Measurements from ENCODE around the gene PRKAA2. TPM values are rescaled to one million over a fixed set of nuclear protein-coding genes. Genes with fewer than 3 reads are reported as not detected.

The PRKAA2 gene
- total RNA-seq, 1 experiment from 2014 or later, result 11.1 TPM

- TF ChIP-seq POLR2AphosphoS5 (IDR thresholded peaks at IDR 0.05; ENCODE audit: low read depth, low read length) (no peak), TCF7L2 (IDR thresholded peaks at IDR 0.05; ENCODE audit: low read depth, low read length) (no peak), REST (IDR thresholded peaks at IDR 0.05; ENCODE audit: insufficient read depth in 1 of 2, low read depth in 2 of 2, low read length in 1 of 2) (no peak), SIN3A (IDR thresholded peaks at IDR 0.05; ENCODE audit: borderline replicate concordance, insufficient read depth, low read depth, low read length) (no peak), CTCF (IDR thresholded peaks at IDR 0.05) (no peak)
- Histone ChIP-seq H3K4me1 (ENCODE audit: control insufficient read depth, insufficient read depth, low read length) (no peaks in the 10 kb centered on the region), H3K27ac (ENCODE audit: low read length) (no peak overlapping the region), H3K36me3 (ENCODE audit: control insufficient read depth, insufficient read depth, low read length) (no peaks in the 10 kb centered on the region), H3K4me3 (ENCODE audit: low read depth in 2 of 2, low read length in 2 of 2) (no peak overlapping the region), H3K9me3 (ENCODE audit: control insufficient read depth, insufficient read depth, low read depth, low read length) (no peaks in the 10 kb centered on the region), H3K27me3 (ENCODE audit: control insufficient read depth, insufficient read depth, low read length) (no peaks in the 10 kb centered on the region)
- in situ Hi-C loops (cut with HindIII; ENCODE audit: low pct_unique_long_range_greater_than_20kb, low sequenced_read_pairs), result no loop called here
- intact Hi-C loops (cut with micrococcal nuclease; ENCODE audit: unreplicated experiment), result no loop called here
- DNase-seq (ENCODE audit: low read depth, low spot score) (no peak), ATAC-seq (no peak)
- no TSS peak for BruUV-seq (replicated peaks)
- ChIA-PET CTCF (no interaction called here), POLR2A (no interaction called here)
These were observed 6.9 kb upstream of the PRKAA2 start for GRCh38 chr1:56638248-56638647.

- H3K4me1 ChIP-seq (ENCODE audit: control insufficient read depth, insufficient read depth, low read length), result peaks cover 4% of the 10 kb centered on the region
- CTCF ChIA-PET, result no interaction called here
- H3K9me3 ChIP-seq (ENCODE audit: control insufficient read depth, insufficient read depth, low read depth, low read length), result no peaks in the 10 kb centered on the region
- TF ChIP-seq CTCF (IDR thresholded peaks at IDR 0.05), result no peak
- no peak for TF ChIP-seq REST (IDR thresholded peaks at IDR 0.05; ENCODE audit: insufficient read depth in 1 of 2, low read depth in 2 of 2, low read length in 1 of 2)
- TF ChIP-seq SIN3A (IDR thresholded peaks at IDR 0.05; ENCODE audit: borderline replicate concordance, insufficient read depth, low read depth, low read length), result no peak
- no peak for TF ChIP-seq POLR2AphosphoS5 (IDR thresholded peaks at IDR 0.05; ENCODE audit: low read depth, low read length)
- TF ChIP-seq TCF7L2 (IDR thresholded peaks at IDR 0.05; ENCODE audit: low read depth, low read length), result no peak
- no peaks in the 10 kb centered on the region for H3K27me3 ChIP-seq (ENCODE audit: control insufficient read depth, insufficient read depth, low read length)
- POLR2A ChIA-PET, result no interaction called here
- H3K4me3 ChIP-seq (ENCODE audit: low read depth in 2 of 2, low read length in 2 of 2), result no peak overlapping the region
- no peak overlapping the region for H3K27ac ChIP-seq (ENCODE audit: low read length)
- no peak for DNase-seq (ENCODE audit: low read depth, low spot score)
- intact Hi-C loops (cut with micrococcal nuclease; ENCODE audit: unreplicated experiment) (no loop called here), in situ Hi-C loops (cut with HindIII; ENCODE audit: low pct_unique_long_range_greater_than_20kb, low sequenced_read_pairs) (no loop called here)
- no peak for ATAC-seq
- no TSS peak for BruUV-seq (replicated peaks)
- no peaks in the 10 kb centered on the region for H3K36me3 ChIP-seq (ENCODE audit: control insufficient read depth, insufficient read depth, low read length)
These were observed 5.9 kb upstream of the PRKAA2 start for GRCh38 chr1:56639211-56639610.

Measured in Panc1 (cell line).